GM12891 (cell line): Measurements from ENCODE around the gene TASP1.

Source experiments
- PAX5 ChIP-seq: IDR thresholded peaks from 2 replicates; pipeline ENCODE4 v1.6.1; 2011; ENCODE audit warnings: low read length, moderate library complexity, mild to moderate bottlenecking; ENCODE audit not compliant: insufficient read depth, severe bottlenecking
- POLR2A ChIP-seq: IDR thresholded peaks from 2 replicates; pipeline ENCODE4 v1.6.1; 2011; ENCODE audit warnings: low read depth, low read length, control low read depth
- POLR2AphosphoS5 ChIP-seq: IDR thresholded peaks from 2 replicates; pipeline ENCODE4 v1.6.1; 2011; ENCODE audit warnings: low read depth, low read length, control low read depth
- POU2F2 ChIP-seq: IDR thresholded peaks from 2 replicates; pipeline ENCODE4 v1.6.1; 2011; ENCODE audit warnings: low read depth, mild to moderate bottlenecking, control low read depth, low read length, moderate library complexity
- TAF1 ChIP-seq: IDR thresholded peaks from 2 replicates; pipeline ENCODE4 v1.6.1; 2011; ENCODE audit warnings: low read depth, low read length, control low read depth

DNA sequence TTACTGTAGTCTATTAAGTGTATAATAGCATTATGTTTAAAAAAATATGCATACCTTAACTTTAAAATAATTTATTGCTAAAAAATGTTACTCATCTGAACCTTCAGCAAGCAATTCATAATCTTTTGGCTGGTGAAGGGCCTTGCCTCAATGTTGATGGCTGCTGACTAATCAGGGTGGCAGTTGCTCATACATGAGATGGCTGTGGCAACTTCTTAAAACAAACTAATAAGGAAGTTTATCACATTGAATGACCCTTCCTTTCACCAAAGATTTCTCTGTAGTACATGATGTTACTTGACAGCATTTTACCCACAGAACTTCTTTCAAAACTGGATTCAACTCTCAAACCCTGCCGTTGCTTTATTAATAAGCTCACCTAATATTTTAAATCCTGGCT, 84.0 kb downstream of the TASP1 start:
- TF ChIP-seq POLR2AphosphoS5 = no peak
- no peak for TF ChIP-seq POLR2A
- TF ChIP-seq POU2F2 = no peak
- TF ChIP-seq PAX5 = no peak
- no peak for TF ChIP-seq TAF1
